Ovary (tissue), 9 donors: ENCODE results near the gene CADM2. TPM values are rescaled to one million over a fixed set of nuclear protein-coding genes. Genes with fewer than 3 reads are reported as not detected.

ENCODE experiments used
- DNase-seq, 5 donors: peaks; one replicate each; pipeline ENCODE4 v3.0.0-alpha.2; 2019 to 2020
- H3K27ac ChIP-seq, 2 donors: fragments of 200-600 bp; one replicate each; pipeline versions ENCODE4 v1.5.1 to v1.8.0; 2019 to 2022
- H3K27me3 ChIP-seq: fragments of 200-600 bp; one replicate; pipeline ENCODE4 v1.8.0; 2022
- H3K36me3 ChIP-seq: fragments of 200-600 bp; sonication (generic); one replicate; pipeline ENCODE4 v1.5.1; 2019
- H3K4me1 ChIP-seq: one replicate; pipeline ENCODE4 v1.8.1; 2013; ENCODE audit warnings: mild to moderate bottlenecking, moderate library complexity; ENCODE audit not compliant: insufficient read depth
- H3K4me3 ChIP-seq: fragments of 200-600 bp; sonication (generic); one replicate; pipeline ENCODE4 v1.5.1; 2017
- H3K9me3 ChIP-seq, 2 donors: fragments of 200-600 bp in 1 of 2; sonication (generic) in 1 of 2; one replicate each; pipeline versions ENCODE4 v1.5.1 to v1.8.1; 2013 to 2019; ENCODE audit warnings: mild to moderate bottlenecking in 1 of 2, moderate library complexity in 1 of 2
- EP300 ChIP-seq: sonication (generic); formaldehyde crosslinking; IDR thresholded peaks from one replicate; pipeline ENCODE4 v1.6.1; 2017; ENCODE audit warnings: antibody characterized with exemption
- POLR2A ChIP-seq: fragments of 450-650 bp; IDR thresholded peaks from one replicate; pipeline ENCODE4 v1.6.1; 2017; ENCODE audit warnings: antibody characterized with exemption, mild to moderate bottlenecking, moderate library complexity
- WGBS, 3 donors: extraction: QIAGEN DNeasy Blood & Tissue Kit in 1 of 3; methylation state at CpG; one replicate each; pipeline versions ENCODE4 v1.1.5 to v1.1.7; 2013 to 2017; 5-methylcytosine and 5-hydroxymethylcytosine counted together
- intact Hi-C, 4 donors: fragments of 100-400 bp; cut with DNase I; formaldehyde crosslinking; loops; one replicate each; pipeline versions ENCODE4 v1.11.0 to v1.15.1; 2022 to 2023
- polyA plus RNA-seq, 2 donors: library from polyadenylated mRNA; stranded (reverse); fragments of 200-250 nt in 1 of 2; fragments of 350-450 nt in 1 of 2; fragmentation: Illumina TruSeq in 1 of 2; extraction: RNeasy Lipid Tissue Mini Kit (QIAGEN cat#74804) in 1 of 2; gene quantifications; one replicate each; pipeline ENCODE4 v1.2.3, GENCODE V29; 2013 to 2014
- total RNA-seq, 7 donors: library from RNA; depleted of rRNA in 2 of 7; stranded (reverse); fragments of >200 nt in 2 of 7; fragmentation: NEBNext Ultra II Directional in 3 of 7; extraction: Animal tissue kit (Norgen Biotek cat#: 25700) in 3 of 7; gene quantifications; one replicate each; pipeline versions ENCODE4 v1.1.0 to v1.2.4, GENCODE V29; 2016 to 2023
- TF ChIP-seq, protein P1 (sequence below), 3 donors: fragments of 450-650 bp in 2 of 3; fragments of 200-600 bp in 1 of 3; IDR thresholded peaks; one replicate each; pipeline versions ENCODE4 v1.5.1 to v1.8.0; 2016 to 2022; ENCODE audit warnings: antibody characterized with exemption in 3 of 3, mild to moderate bottlenecking in 1 of 3
- donor health status: DM: no; HTN: no; CAD: no; lungs with moderate emphysema.
- donor health status: DM: no; HTN: no; CAD: no.
- donor health status: Bipolar disorder and iron deficiency.
- donor health status: DM: yes; HTN: yes; CAD: no.
- donor health status: DM: no; HTN: no; CAD: no.
- donor health status: DM: yes; HTN: yes; CAD: no.

CADM2 gene
- total and polyA plus RNA-seq, 9 donors: 0.20 to 1.9 (median 0.69) TPM

DNA sequence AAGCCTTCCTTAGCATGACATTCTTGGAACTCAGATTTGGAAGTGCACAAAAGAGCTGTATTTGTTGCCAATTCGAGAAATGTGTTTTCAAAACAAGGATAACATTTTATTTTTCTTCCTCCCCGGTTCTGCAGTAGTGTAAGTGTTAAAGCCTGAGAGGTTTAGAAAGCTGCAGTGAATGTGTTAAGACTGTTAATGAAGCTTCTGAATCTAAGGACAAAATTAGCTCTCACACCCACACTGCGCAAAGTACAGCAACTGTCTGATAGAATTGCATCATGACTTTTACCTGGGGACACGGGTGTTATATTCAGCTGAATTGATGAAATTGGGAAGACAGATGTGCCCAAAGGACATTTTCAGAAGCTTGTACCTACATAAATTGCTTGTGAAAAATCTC is 344.4 kb downstream of the CADM2 start:
- Histone ChIP-seq H3K27ac (no peak overlapping the region), H3K36me3 (no peaks in the 10 kb centered on the region), H3K4me3 (no peak overlapping the region), H3K9me3 (no peaks in the 10 kb centered on the region), H3K4me1 (no peaks in the 10 kb centered on the region), H3K27me3 (no peaks in the 10 kb centered on the region)
- 12 to 28% (median 17%) methylated on average over 4 of the region's 4 CpGs for whole genome bisulfite sequencing, 3 donors
- TF ChIP-seq EP300 (no peak), POLR2A (no peak)
- TF ChIP-seq, protein P1, sequence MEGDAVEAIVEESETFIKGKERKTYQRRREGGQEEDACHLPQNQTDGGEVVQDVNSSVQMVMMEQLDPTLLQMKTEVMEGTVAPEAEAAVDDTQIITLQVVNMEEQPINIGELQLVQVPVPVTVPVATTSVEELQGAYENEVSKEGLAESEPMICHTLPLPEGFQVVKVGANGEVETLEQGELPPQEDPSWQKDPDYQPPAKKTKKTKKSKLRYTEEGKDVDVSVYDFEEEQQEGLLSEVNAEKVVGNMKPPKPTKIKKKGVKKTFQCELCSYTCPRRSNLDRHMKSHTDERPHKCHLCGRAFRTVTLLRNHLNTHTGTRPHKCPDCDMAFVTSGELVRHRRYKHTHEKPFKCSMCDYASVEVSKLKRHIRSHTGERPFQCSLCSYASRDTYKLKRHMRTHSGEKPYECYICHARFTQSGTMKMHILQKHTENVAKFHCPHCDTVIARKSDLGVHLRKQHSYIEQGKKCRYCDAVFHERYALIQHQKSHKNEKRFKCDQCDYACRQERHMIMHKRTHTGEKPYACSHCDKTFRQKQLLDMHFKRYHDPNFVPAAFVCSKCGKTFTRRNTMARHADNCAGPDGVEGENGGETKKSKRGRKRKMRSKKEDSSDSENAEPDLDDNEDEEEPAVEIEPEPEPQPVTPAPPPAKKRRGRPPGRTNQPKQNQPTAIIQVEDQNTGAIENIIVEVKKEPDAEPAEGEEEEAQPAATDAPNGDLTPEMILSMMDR (IDR thresholded peaks at IDR 0.05): no peak
- DNase-seq: no peak
- intact Hi-C loops: no loop called here

DNA sequence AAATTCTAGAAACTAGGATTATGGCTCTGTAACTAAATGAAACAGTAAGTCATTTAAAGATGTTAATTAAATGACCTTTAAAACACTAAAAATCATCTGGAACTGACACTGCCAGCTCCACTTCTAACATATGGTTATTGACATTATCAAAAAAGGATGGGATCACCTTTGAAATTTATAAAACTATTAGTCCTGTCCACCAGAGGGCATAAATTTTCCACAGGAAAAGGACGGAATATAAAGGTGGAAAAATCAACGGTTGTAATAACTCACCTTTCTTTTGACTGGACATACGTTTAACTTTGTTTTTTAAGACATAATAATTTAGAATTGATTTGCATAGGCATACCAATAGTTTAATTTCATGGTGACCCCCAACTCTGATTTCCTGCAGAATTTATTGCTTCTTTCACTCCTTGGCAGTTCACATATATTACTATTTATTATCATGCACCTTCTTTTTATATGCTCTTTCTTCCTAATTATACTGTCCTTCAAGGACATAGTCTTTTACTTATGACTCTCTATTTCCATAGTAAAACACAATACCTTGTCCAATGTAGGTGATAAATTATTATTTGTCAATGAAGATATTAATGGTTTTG is 345.7 kb downstream of the CADM2 start:
- no peak overlapping the region for H3K27ac ChIP-seq
- H3K27me3 ChIP-seq: no peaks in the 10 kb centered on the region
- H3K4me1 ChIP-seq: no peaks in the 10 kb centered on the region
- no peaks in the 10 kb centered on the region for H3K9me3 ChIP-seq
- H3K4me3 ChIP-seq: no peak overlapping the region
- TF ChIP-seq, protein P1 (IDR thresholded peaks at IDR 0.05): no peak
- WGBS, 3 donors: 57 to 68% (median 58%) methylated on average over 3 of the region's 3 CpGs
- intact Hi-C loops: no loop called here
- DNase-seq: no peak
- no peaks in the 10 kb centered on the region for H3K36me3 ChIP-seq

DNA sequence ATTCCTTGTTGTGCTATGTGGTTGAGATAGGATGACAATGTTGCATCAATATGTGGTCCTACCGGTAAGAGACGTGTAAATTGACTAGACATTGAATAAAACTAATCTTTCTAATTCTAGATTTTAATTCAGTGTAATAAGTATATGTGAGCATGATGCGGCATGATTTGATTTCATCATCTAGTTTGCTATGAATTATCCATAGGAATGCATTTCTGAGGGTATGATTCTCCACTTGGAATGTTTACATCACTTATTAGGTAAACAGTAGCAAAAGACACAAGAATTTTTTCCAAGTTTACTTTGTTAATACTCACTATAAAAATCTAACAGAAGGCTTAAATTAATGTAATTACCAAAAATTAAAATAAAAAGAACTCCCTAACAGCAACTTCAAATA is 353.5 kb downstream of the CADM2 start:
- no peak for DNase-seq
- TF ChIP-seq EP300: no peak
- TF ChIP-seq, protein P1 (IDR thresholded peaks at IDR 0.05): no peak
- no peak for TF ChIP-seq POLR2A
- intact Hi-C loops: no loop called here
- Histone ChIP-seq H3K27ac (no peak overlapping the region), H3K27me3 (peaks cover 3% of the 10 kb centered on the region), H3K9me3 (no peaks in the 10 kb centered on the region), H3K4me3 (no peak overlapping the region), H3K36me3 (no peaks in the 10 kb centered on the region), H3K4me1 (no peaks in the 10 kb centered on the region)
- 81 to 93% (median 82%) methylated on average over 3 of the region's 3 CpGs for WGBS, 3 donors

DNA sequence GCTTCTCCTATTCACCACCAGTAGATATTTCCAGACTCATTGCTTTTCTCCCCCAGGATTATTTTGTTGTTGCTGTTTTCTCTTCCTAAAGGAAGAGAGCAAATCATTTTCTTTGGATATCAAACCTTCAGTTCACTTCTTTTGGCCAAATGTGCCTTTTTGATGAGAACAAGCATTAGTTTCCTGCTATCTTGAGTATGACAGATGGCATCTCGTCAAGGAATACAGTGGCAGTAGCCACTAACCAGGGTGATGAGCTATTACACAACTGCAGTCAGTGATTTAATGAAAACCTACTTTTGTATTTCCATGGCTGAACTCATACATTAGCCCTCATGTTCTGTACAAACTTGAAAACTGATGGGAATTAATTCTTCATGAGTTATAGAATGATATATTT is 354.6 kb downstream of the CADM2 start:
- TF ChIP-seq, protein P1 (IDR thresholded peaks at IDR 0.05): no peak
- TF ChIP-seq EP300 (no peak), POLR2A (no peak)
- no peak for DNase-seq
- H3K9me3 ChIP-seq: no peaks in the 10 kb centered on the region
- no peak overlapping the region for H3K4me3 ChIP-seq
- peaks cover 3% of the 10 kb centered on the region for H3K27me3 ChIP-seq
- WGBS, 3 donors: 80 to 85% (median 81%) methylated on average over 1 of the region's 1 CpG
- no peaks in the 10 kb centered on the region for H3K4me1 ChIP-seq
- H3K36me3 ChIP-seq: no peaks in the 10 kb centered on the region
- H3K27ac ChIP-seq: no peak overlapping the region
- intact Hi-C loops: no loop called here
